Endothelial cell of umbilical vein (primary cell): Measurements from ENCODE around the gene COX10. TPM values are rescaled to one million over a fixed set of nuclear protein-coding genes. Genes with fewer than 3 reads are reported as not detected.
"Not testable (repeated sequence)": the region's sequence is repeated elsewhere in the genome, so short reads cannot be mapped to it uniquely, and the experiment has no call there.

Experiments
- BruUV-seq: library from RNA; stranded (reverse); fragments of 400-500 nt; replicated peaks from 2 replicates; lab custom pipeline; 2021; lab: Mats Ljungman, UMichigan
- CTCF ChIA-PET: fragments of 300-600, 350-600 bp; sonication (Branson Sonifier 250); formaldehyde crosslinking; loops from one replicate; lab custom pipeline; 2021; ENCODE audit warnings: antibody characterized with exemption, inconsistent platforms; lab: Charles Lee
- POLR2A ChIA-PET: fragments of 300-600, 350-600 bp; sonication (Branson Sonifier 250); formaldehyde crosslinking; loops from one replicate; lab custom pipeline; 2021; ENCODE audit warnings: antibody characterized with exemption, inconsistent platforms; lab: Charles Lee
- DNase-seq: peaks from one replicate; pipeline ENCODE4 v3.0.0-alpha.2; 2011; ENCODE audit warnings: low read depth, low spot score
- FAIRE-seq: peaks from 2 replicates; lab custom pipeline; 2011; peaks lifted over from hg19 to GRCh38; lab: Jason Lieb, UNC
- H2AFZ ChIP-seq: 2 replicates; pipeline ENCODE4 v1.6.0; 2012; ENCODE audit warnings: low read depth, low read length, control low read depth, inconsistent platforms
- H3K27ac ChIP-seq: 2 replicates; pipeline ENCODE4 v1.5.1; 2011; ENCODE audit warnings: low read depth, mild to moderate bottlenecking, control low read depth, low read length, moderate library complexity; ENCODE audit not compliant: insufficient read depth
- H3K27me3 ChIP-seq, 2 experiments: 2 replicates each; pipeline versions ENCODE4 v1.6.0 to v1.6.1; 2011; ENCODE audit warnings: low read length in 2 of 2, mixed read lengths in 1 of 2; ENCODE audit not compliant: control insufficient read depth in 2 of 2, insufficient read depth in 2 of 2
- H3K36me3 ChIP-seq, 2 experiments: 2 replicates in 1 of 2; 3 replicates in 1 of 2; pipeline ENCODE4 v1.5.1; 2011; ENCODE audit warnings: low read length in 2 of 2, mild to moderate bottlenecking in 1 of 2, moderate library complexity in 1 of 2; ENCODE audit not compliant: control insufficient read depth in 2 of 2, insufficient read depth in 2 of 2; ENCODE audit errors: extremely low read depth in 1 of 2
- H3K4me1 ChIP-seq: 3 replicates; pipeline ENCODE4 v1.5.1; 2011; ENCODE audit warnings: mild to moderate bottlenecking, low read length; ENCODE audit not compliant: control insufficient read depth, insufficient read depth; ENCODE audit errors: extremely low read depth
- H3K4me2 ChIP-seq: 2 replicates; pipeline ENCODE4 v1.6.1; 2011; ENCODE audit warnings: low read length, control low read depth, mixed read lengths; ENCODE audit not compliant: insufficient read depth
- H3K4me3 ChIP-seq, 3 experiments: fragments of 200-600 bp in 1 of 3; sonication (generic), shearing (Covaris generic) in 1 of 3; replicated peaks in 1 of 3; 2 replicates each; pipeline ENCODE4 v1.5.1; 2011 to 2016; ENCODE audit warnings: control low read depth in 3 of 3, low read length in 3 of 3, mild to moderate bottlenecking in 2 of 3, inconsistent platforms in 1 of 3, low read depth in 1 of 3, moderate library complexity in 1 of 3; ENCODE audit not compliant: insufficient read depth in 1 of 3
- H3K79me2 ChIP-seq: 2 replicates; pipeline ENCODE4 v1.6.0; 2012; ENCODE audit warnings: low read length, inconsistent platforms; ENCODE audit not compliant: control insufficient read depth, insufficient read depth
- H3K9ac ChIP-seq: replicated peaks from 2 replicates; pipeline ENCODE3; 2011; ENCODE audit warnings: low read length, control low read depth; ENCODE audit not compliant: insufficient read depth; ENCODE audit errors: extremely low read depth
- H3K9me1 ChIP-seq: replicated peaks from 3 replicates; pipeline ENCODE4 v1.6.0; 2011; ENCODE audit warnings: mild to moderate bottlenecking, low read length; ENCODE audit not compliant: control insufficient read depth, insufficient read depth; ENCODE audit errors: extremely low read depth
- H3K9me3 ChIP-seq: replicated peaks from 2 replicates; pipeline ENCODE4 v1.5.1; 2012; ENCODE audit warnings: low read length, inconsistent platforms; ENCODE audit not compliant: control insufficient read depth, insufficient read depth
- H4K20me1 ChIP-seq: replicated peaks from 2 replicates; pipeline ENCODE3; 2011; ENCODE audit warnings: mild to moderate bottlenecking, low read length; ENCODE audit not compliant: control insufficient read depth, insufficient read depth; ENCODE audit errors: extremely low read depth
- dilution Hi-C: fragments of 300-500 bp; cut with MboI; formaldehyde crosslinking; loops from one replicate; pipeline ENCODE4 v1.15.0; 2019; ENCODE audit warnings: low sequenced_read_pairs; ENCODE audit not compliant: extremely low pct_ligation_motif_present
- intact Hi-C: fragments of 100-400 bp; cut with micrococcal nuclease; formaldehyde crosslinking; loops from one replicate; pipeline ENCODE4 v1.10.0; 2022
- polyA plus RNA-seq, 4 experiments: library from polyadenylated mRNA; depleted of rRNA in 3 of 4; stranded (reverse) in 3 of 4; unstranded in 1 of 4; fragments of >200 nt; gene quantifications; 2 replicates each; pipeline versions ENCODE4 v1.2.1 to v1.2.3, GENCODE V29; 2011 to 2012; ENCODE audit warnings: missing spikeins in 1 of 4
- total RNA-seq: library from RNA; stranded (reverse); gene quantifications from 2 replicates; pipeline ENCODE4 v1.2.3, GENCODE V29; 2021

Gene COX10
- total and polyA plus RNA-seq, 2 donors (not counting 3 experiments of a cell fraction or from before 2014, with no cell fraction given), result 9.8 to 12.1 TPM

GRCh38 chr17:14190774-14191173, 121.5 kb downstream of the COX10 start:
- H3K9me1 ChIP-seq, intact Hi-C loops, H2AFZ ChIP-seq, H3K9me3 ChIP-seq, H3K27ac ChIP-seq, H3K36me3 ChIP-seq, CTCF ChIA-PET, H4K20me1 ChIP-seq, FAIRE-seq, H3K79me2 ChIP-seq, POLR2A ChIA-PET, H3K27me3 ChIP-seq, dilution Hi-C loops, H3K4me2 ChIP-seq, H3K9ac ChIP-seq, H3K4me1 ChIP-seq, BruUV-seq, DNase-seq, H3K4me3 ChIP-seq: not testable (repeated sequence)

- DNase-seq, H3K9ac ChIP-seq, H3K79me2 ChIP-seq, H3K4me1 ChIP-seq, dilution Hi-C loops, CTCF ChIA-PET, H3K27ac ChIP-seq, intact Hi-C loops, H3K27me3 ChIP-seq, H3K9me1 ChIP-seq, H3K36me3 ChIP-seq, H4K20me1 ChIP-seq, FAIRE-seq, H2AFZ ChIP-seq, POLR2A ChIA-PET, BruUV-seq, H3K9me3 ChIP-seq, H3K4me2 ChIP-seq, H3K4me3 ChIP-seq: not testable (repeated sequence)
Measured at GRCh38 chr17:14191469-14191868, 122.2 kb downstream of the COX10 start.

GRCh38 chr17:14192039-14192438, 122.7 kb downstream of the COX10 start:
- H4K20me1 ChIP-seq, H3K9me3 ChIP-seq, intact Hi-C loops, BruUV-seq, FAIRE-seq, H3K36me3 ChIP-seq, H3K27ac ChIP-seq, H3K9me1 ChIP-seq, H3K27me3 ChIP-seq, CTCF ChIA-PET, H3K4me2 ChIP-seq, H3K9ac ChIP-seq, dilution Hi-C loops, H3K79me2 ChIP-seq, DNase-seq, POLR2A ChIA-PET, H2AFZ ChIP-seq, H3K4me1 ChIP-seq, H3K4me3 ChIP-seq: not testable (repeated sequence)

GRCh38 chr17:14192636-14193344, 123.5 kb downstream of the COX10 start:
- H3K36me3 ChIP-seq, H3K4me2 ChIP-seq, H4K20me1 ChIP-seq, H3K27me3 ChIP-seq, dilution Hi-C loops, intact Hi-C loops, H3K9me3 ChIP-seq, H3K4me3 ChIP-seq, H3K27ac ChIP-seq, BruUV-seq, DNase-seq, H3K9ac ChIP-seq, H3K9me1 ChIP-seq, H3K79me2 ChIP-seq, H3K4me1 ChIP-seq, CTCF ChIA-PET, POLR2A ChIA-PET, H2AFZ ChIP-seq: not testable (repeated sequence)
- peak; percentile 82 for FAIRE-seq
